Midbrain (tissue), 1 donor: Measurements from ENCODE around the gene FAM210A.

Source experiments
- DNase-seq: peaks from one replicate; lab custom pipeline; 2025; lab: John Stamatoyannopoulos, UW

The FAM210A gene

GRCh38 chr18:13621886-13622619 lies 104.3 kb downstream of the FAM210A start:
- no peak for DNase-seq

GRCh38 chr18:13621446-13621849 lies 104.9 kb downstream of the FAM210A start:
- no peak for DNase-seq

GRCh38 chr18:13620818-13621445 lies 105.4 kb downstream of the FAM210A start:
- no peak for DNase-seq

GRCh38 chr18:13620206-13620672 lies 106.1 kb downstream of the FAM210A start:
- no peak for DNase-seq

- peak; percentile 44 for DNase-seq
Observed at GRCh38 chr18:13619505-13620205, 106.7 kb downstream of the FAM210A start.

- DNase-seq = no peak
Observed at GRCh38 chr18:13618760-13619438, 107.5 kb downstream of the FAM210A start.

GRCh38 chr18:13617826-13618515 lies 108.4 kb downstream of the FAM210A start:
- DNase-seq = no peak

- DNase-seq = no peak
Observed at GRCh38 chr18:13616525-13617035, 109.8 kb downstream of the FAM210A start.

GRCh38 chr18:13616041-13616440 lies 110.3 kb downstream of the FAM210A start:
- DNase-seq = no peak

- DNase-seq = no peak
Observed at GRCh38 chr18:13615432-13615861, 110.9 kb downstream of the FAM210A start.

- no peak for DNase-seq
Observed at GRCh38 chr18:13614641-13615288, 111.6 kb downstream of the FAM210A start.

- DNase-seq = no peak
Observed at GRCh38 chr18:13613591-13614501, 112.5 kb downstream of the FAM210A start.
